Mesendoderm (in vitro differentiated cells): ENCODE results near the gene PDE1C.

Experiments
- DNase-seq: peaks from one replicate; pipeline ENCODE4 v3.0.0; 2013
- H2AK5ac ChIP-seq: 2 replicates; pipeline ENCODE4 v1.6.1; 2013; ENCODE audit warnings: low read length, inconsistent platforms
- H2BK120ac ChIP-seq: 2 replicates; pipeline ENCODE4 v1.6.1; 2013; ENCODE audit warnings: low read depth, mild to moderate bottlenecking, low read length, moderate library complexity, mixed read lengths
- H2BK15ac ChIP-seq: replicated peaks from 2 replicates; pipeline ENCODE4 v1.6.1; 2013; ENCODE audit warnings: low read depth, mild to moderate bottlenecking, moderate library complexity
- H2BK5ac ChIP-seq: 2 replicates; pipeline ENCODE4 v1.6.1; 2013; ENCODE audit warnings: low read length, inconsistent platforms
- H3K18ac ChIP-seq: 2 replicates; pipeline ENCODE4 v1.6.1; 2013; ENCODE audit warnings: mild to moderate bottlenecking, low read length, mixed read lengths
- H3K23ac ChIP-seq: one replicate; pipeline ENCODE4 v1.6.1; 2013; ENCODE audit warnings: low read length
- H3K27ac ChIP-seq: 2 replicates; pipeline ENCODE4 v1.5.1; 2013; ENCODE audit warnings: low read depth, mild to moderate bottlenecking, inconsistent platforms, low read length, moderate library complexity
- H3K27me3 ChIP-seq: 2 replicates; pipeline ENCODE4 v1.6.1; 2013; ENCODE audit warnings: low read length, control low read depth, mild to moderate bottlenecking, inconsistent platforms; ENCODE audit not compliant: insufficient read depth, poor library complexity
- H3K36me3 ChIP-seq: 2 replicates; pipeline ENCODE4 v1.6.1; 2013; ENCODE audit warnings: low read length, inconsistent platforms; ENCODE audit not compliant: control insufficient read depth, insufficient read depth
- H3K4ac ChIP-seq: one replicate; pipeline ENCODE4 v1.6.1; 2013; ENCODE audit warnings: low read depth, mild to moderate bottlenecking, low read length, moderate library complexity
- H3K4me1 ChIP-seq: 2 replicates; pipeline ENCODE4 v1.6.1; 2013; ENCODE audit warnings: low read depth, low read length, inconsistent platforms; ENCODE audit not compliant: control insufficient read depth
- H3K4me2 ChIP-seq: 2 replicates; pipeline ENCODE4 v1.6.1; 2013; ENCODE audit warnings: low read length
- H3K4me3 ChIP-seq: 2 replicates; pipeline ENCODE4 v1.5.1; 2013; ENCODE audit warnings: mild to moderate bottlenecking, low read length
- H3K56ac ChIP-seq: one replicate; pipeline ENCODE4 v1.6.1; 2013; ENCODE audit warnings: low read length
- H3K79me1 ChIP-seq: 2 replicates; pipeline ENCODE4 v1.6.1; 2013; ENCODE audit warnings: low read length, inconsistent platforms
- H3K79me2 ChIP-seq: 2 replicates; pipeline ENCODE4 v1.6.1; 2013; ENCODE audit warnings: mild to moderate bottlenecking, low read length; ENCODE audit not compliant: control insufficient read depth, insufficient read depth
- H3K9ac ChIP-seq: 2 replicates; pipeline ENCODE4 v1.6.1; 2013; ENCODE audit warnings: low read length, inconsistent platforms
- H4K5ac ChIP-seq: one replicate; pipeline ENCODE4 v1.6.1; 2013; ENCODE audit warnings: low read length
- H4K8ac ChIP-seq: one replicate; pipeline ENCODE4 v1.6.1; 2013; ENCODE audit warnings: low read depth, mild to moderate bottlenecking, control low read depth, low read length, moderate library complexity
- WGBS: extraction: QIAGEN DNeasy Blood & Tissue Kit; methylation state at CpG from one replicate; pipeline ENCODE4 v1.1.7; 2013; ENCODE audit warnings: low lambda C conversion rate, missing lambda C conversion rate; ENCODE audit not compliant: insufficient coverage; ENCODE audit errors: extremely low coverage; 5-methylcytosine and 5-hydroxymethylcytosine counted together

The PDE1C gene

DNA sequence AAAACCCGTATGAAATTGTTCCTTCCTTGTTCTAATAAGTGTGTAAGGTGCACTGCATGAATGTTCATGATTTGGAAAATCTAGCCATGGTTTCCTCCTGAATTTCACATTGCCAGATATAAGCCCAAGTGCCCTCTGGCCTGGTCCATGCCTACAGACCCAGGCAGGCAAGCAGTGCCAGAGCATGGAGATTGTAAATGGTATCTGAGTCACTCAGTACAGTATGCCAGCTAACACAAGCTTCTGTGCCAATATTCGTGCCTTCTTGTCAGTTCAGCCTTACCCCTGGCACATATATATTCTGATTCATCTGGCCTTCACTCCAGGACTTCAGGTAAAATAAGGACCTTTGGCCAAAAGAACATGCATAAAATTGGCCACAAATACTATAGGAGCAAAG lies 38.4 kb upstream of the PDE1C start:
- no peak overlapping the region for H2BK15ac ChIP-seq
- no peak overlapping the region for H2BK5ac ChIP-seq
- H3K4ac ChIP-seq = no peak overlapping the region
- H3K4me1 ChIP-seq = no peaks in the 10 kb centered on the region
- no peak overlapping the region for H3K23ac ChIP-seq
- WGBS = no CpG with 5 or more reads among the region's 2 CpGs
- H3K79me2 ChIP-seq = no peaks in the 10 kb centered on the region
- H3K18ac ChIP-seq = no peak overlapping the region
- no peak overlapping the region for H3K27ac ChIP-seq
- no peak overlapping the region for H3K4me3 ChIP-seq
- H3K4me2 ChIP-seq = no peak overlapping the region
- H3K56ac ChIP-seq = no peak overlapping the region
- no peaks in the 10 kb centered on the region for H3K79me1 ChIP-seq
- H3K27me3 ChIP-seq = no peaks in the 10 kb centered on the region
- no peak overlapping the region for H2AK5ac ChIP-seq
- no peak overlapping the region for H4K5ac ChIP-seq
- no peak overlapping the region for H4K8ac ChIP-seq
- no peak overlapping the region for H3K9ac ChIP-seq
- H2BK120ac ChIP-seq = no peak overlapping the region
- no peaks in the 10 kb centered on the region for H3K36me3 ChIP-seq
- DNase-seq = no peak

- H2BK120ac ChIP-seq = no peak overlapping the region
- WGBS = no CpG with 5 or more reads among the region's 2 CpGs
Measured at GRCh38 chr7:32104766-32105165, 34.6 kb upstream of the PDE1C start.

GRCh38 chr7:32103361-32103760 lies 33.2 kb upstream of the PDE1C start:
- Histone ChIP-seq H3K79me2 (no peaks in the 10 kb centered on the region), H3K4me3 (no peak overlapping the region), H3K23ac (no peak overlapping the region), H2BK120ac (no peak overlapping the region), H3K36me3 (no peaks in the 10 kb centered on the region), H3K27ac (no peak overlapping the region), H3K18ac (no peak overlapping the region), H3K79me1 (no peaks in the 10 kb centered on the region), H3K4me1 (no peaks in the 10 kb centered on the region), H2BK5ac (no peak overlapping the region), H3K4me2 (no peak overlapping the region), H3K4ac (no peak overlapping the region), H4K8ac (no peak overlapping the region), H3K56ac (no peak overlapping the region), H3K27me3 (no peaks in the 10 kb centered on the region), H2AK5ac (no peak overlapping the region), H3K9ac (no peak overlapping the region), H4K5ac (no peak overlapping the region), H2BK15ac (no peak overlapping the region)
- DNase-seq = no peak
- no CpG with 5 or more reads among the region's 4 CpGs for WGBS

More at GRCh38 chr7:32104766-32105165, 34.6 kb upstream of the PDE1C start:
- Histone ChIP-seq H3K56ac (no peak overlapping the region), H2AK5ac (no peak overlapping the region), H4K5ac (no peak overlapping the region), H3K27ac (no peak overlapping the region), H2BK5ac (no peak overlapping the region), H3K27me3 (no peaks in the 10 kb centered on the region), H3K4me1 (no peaks in the 10 kb centered on the region), H4K8ac (no peak overlapping the region), H2BK15ac (no peak overlapping the region), H3K4ac (no peak overlapping the region), H3K9ac (no peak overlapping the region), H3K79me2 (no peaks in the 10 kb centered on the region), H3K4me3 (no peak overlapping the region), H3K36me3 (no peaks in the 10 kb centered on the region), H3K4me2 (no peak overlapping the region), H3K18ac (no peak overlapping the region), H3K79me1 (no peaks in the 10 kb centered on the region), H3K23ac (no peak overlapping the region)
- no peak for DNase-seq

DNA sequence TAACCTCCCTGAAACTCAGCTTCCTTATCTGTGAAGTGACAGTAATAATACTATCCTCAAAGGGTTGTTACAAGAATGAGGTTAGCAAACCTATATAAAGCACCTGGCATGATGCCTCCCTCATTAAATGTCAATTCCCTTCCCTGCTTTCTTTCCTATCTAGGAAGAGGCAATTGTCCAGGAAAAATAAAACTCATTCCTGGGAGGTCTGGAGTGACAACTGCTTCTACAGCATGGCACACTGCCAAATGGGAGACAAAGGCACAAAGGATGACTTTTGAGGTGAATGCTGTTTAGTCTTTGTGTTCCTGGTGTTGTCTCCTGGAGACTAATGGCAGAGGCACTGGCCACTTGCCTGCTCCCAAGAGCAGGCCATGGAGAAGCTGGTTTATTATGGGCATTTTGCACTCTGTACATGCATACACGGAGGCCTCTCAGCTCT lies 32.2 kb upstream of the PDE1C start:
- Histone ChIP-seq H3K27ac (no peak overlapping the region), H4K8ac (no peak overlapping the region), H3K56ac (no peak overlapping the region), H3K4me3 (no peak overlapping the region), H3K36me3 (no peaks in the 10 kb centered on the region), H2AK5ac (no peak overlapping the region), H3K9ac (no peak overlapping the region), H3K4ac (no peak overlapping the region), H2BK5ac (no peak overlapping the region), H3K79me2 (no peaks in the 10 kb centered on the region), H3K23ac (no peak overlapping the region), H3K4me1 (no peaks in the 10 kb centered on the region), H3K27me3 (no peaks in the 10 kb centered on the region), H3K18ac (no peak overlapping the region), H4K5ac (no peak overlapping the region), H3K79me1 (no peaks in the 10 kb centered on the region), H2BK120ac (no peak overlapping the region), H3K4me2 (no peak overlapping the region), H2BK15ac (no peak overlapping the region)
- no CpG with 5 or more reads among the region's 1 CpG for WGBS
- DNase-seq = no peak

GRCh38 chr7:32100407-32100907 lies 30.2 kb upstream of the PDE1C start:
- H4K8ac ChIP-seq = no peak overlapping the region
- no peak overlapping the region for H2BK120ac ChIP-seq
- no peaks in the 10 kb centered on the region for H3K4me1 ChIP-seq
- H3K27ac ChIP-seq = no peak overlapping the region
- H3K27me3 ChIP-seq = no peaks in the 10 kb centered on the region
- no peak overlapping the region for H3K4ac ChIP-seq
- no peak overlapping the region for H3K9ac ChIP-seq
- no peak overlapping the region for H3K18ac ChIP-seq
- DNase-seq = no peak
- no peak overlapping the region for H3K4me3 ChIP-seq
- no peak overlapping the region for H4K5ac ChIP-seq
- WGBS = no CpG with 5 or more reads among the region's 2 CpGs
- H3K23ac ChIP-seq = no peak overlapping the region
- H3K79me2 ChIP-seq = no peaks in the 10 kb centered on the region
- no peaks in the 10 kb centered on the region for H3K36me3 ChIP-seq
- no peak overlapping the region for H3K56ac ChIP-seq
- H2AK5ac ChIP-seq = no peak overlapping the region
- H3K4me2 ChIP-seq = no peak overlapping the region
- no peak overlapping the region for H2BK15ac ChIP-seq
- H2BK5ac ChIP-seq = no peak overlapping the region
- no peaks in the 10 kb centered on the region for H3K79me1 ChIP-seq

GRCh38 chr7:32094516-32094915 lies 24.3 kb upstream of the PDE1C start:
- Histone ChIP-seq H3K4me2 (no peak overlapping the region), H3K4me3 (no peak overlapping the region), H3K23ac (no peak overlapping the region), H3K79me1 (no peaks in the 10 kb centered on the region), H3K27ac (no peak overlapping the region), H4K5ac (no peak overlapping the region), H3K18ac (no peak overlapping the region), H3K56ac (no peak overlapping the region), H3K27me3 (no peaks in the 10 kb centered on the region), H4K8ac (no peak overlapping the region), H2AK5ac (no peak overlapping the region), H3K79me2 (no peaks in the 10 kb centered on the region), H3K4me1 (no peaks in the 10 kb centered on the region), H3K36me3 (no peaks in the 10 kb centered on the region), H2BK120ac (no peak overlapping the region), H2BK5ac (no peak overlapping the region), H3K9ac (no peak overlapping the region), H2BK15ac (no peak overlapping the region), H3K4ac (no peak overlapping the region)
- no peak for DNase-seq
- WGBS = no CpG with 5 or more reads among the region's 4 CpGs
